HepG2 (cell line): ENCODE measurements around the gene GFRA1. TPM values are rescaled to one million over a fixed set of nuclear protein-coding genes. Genes with fewer than 3 reads are reported as not detected.

ENCODE experiments used
- ATAC-seq: fragments of 200-7000 bp; cut with Tn5 transposase; 3 replicates; pipeline ENCODE4 v1.9.1; 2020; ENCODE audit warnings: mild to moderate bottlenecking, moderate library complexity
- BruUV-seq: library from RNA; stranded (reverse); fragments of 400-500 nt; replicated peaks from 2 replicates; lab custom pipeline; 2021; lab: Mats Ljungman, UMichigan
- CTCF ChIA-PET: fragments of 300-600 bp; formaldehyde crosslinking; extraction: SDS; loops from one replicate; lab custom pipeline; 2021; ENCODE audit warnings: low total read pairs, inconsistent platforms, low intra/inter-chr PET ratio; lab: Yijun Ruan, JAX
- POLR2A ChIA-PET: fragments of 350-600 bp; sonication (Branson Sonifier 250); formaldehyde crosslinking; loops from one replicate; lab custom pipeline; 2020; ENCODE audit warnings: antibody characterized with exemption, inconsistent platforms; lab: Yijun Ruan, JAX
- DNase-seq: peaks from one replicate; pipeline ENCODE4 v3.0.0-alpha.2; 2015; ENCODE audit warnings: low spot score
- FAIRE-seq: peaks from 3 replicates; lab custom pipeline; 2011; peaks lifted over from hg19 to GRCh38; lab: Jason Lieb, UNC
- H2AFZ ChIP-seq: one replicate; pipeline ENCODE4 v1.6.1; 2011; ENCODE audit warnings: low read length, inconsistent platforms
- H3K27ac ChIP-seq: fragments of 300-600 bp; 3 replicates; pipeline ENCODE4 v1.8.0; 2011; ENCODE audit warnings: mixed run types, mild to moderate bottlenecking, mixed read lengths, low read length, inconsistent platforms; ENCODE audit not compliant: insufficient read depth; ENCODE audit errors: extremely low read length
- H3K27me3 ChIP-seq, 2 experiments: fragments of 200-600 bp in 1 of 2; 2 replicates in 1 of 2; 3 replicates in 1 of 2; pipeline versions ENCODE4 v1.6.0 to v1.8.0; 2011; ENCODE audit warnings: low read length in 2 of 2, mild to moderate bottlenecking in 2 of 2, moderate library complexity in 2 of 2, inconsistent platforms in 1 of 2; ENCODE audit not compliant: insufficient read depth in 2 of 2, control insufficient read depth in 1 of 2
- H3K36me3 ChIP-seq, 2 experiments: fragments of 200-600 bp in 1 of 2; replicated peaks in 1 of 2; 2 replicates in 1 of 2; 3 replicates in 1 of 2; pipeline versions ENCODE4 v1.5.1 to v1.8.0; 2011; ENCODE audit warnings: low read length in 2 of 2, inconsistent platforms in 1 of 2; ENCODE audit not compliant: insufficient read depth in 2 of 2, control insufficient read depth in 1 of 2
- H3K4me1 ChIP-seq: 2 replicates; pipeline ENCODE4 v1.5.1; 2012; ENCODE audit warnings: low read length, inconsistent platforms; ENCODE audit not compliant: insufficient read depth
- H3K4me2 ChIP-seq: 2 replicates; pipeline ENCODE4 v1.6.0; 2011; ENCODE audit warnings: low read depth, low read length, inconsistent platforms
- H3K4me3 ChIP-seq, 3 experiments: fragments of 200-600 bp in 1 of 3; sonication (generic), shearing (Covaris generic) in 1 of 3; replicated peaks in 1 of 3; 2 replicates each; pipeline ENCODE4 v1.5.1; 2011 to 2016; ENCODE audit warnings: low read length in 3 of 3, inconsistent platforms in 2 of 3, low read depth in 2 of 3, mild to moderate bottlenecking in 2 of 3, control low read depth in 1 of 3, mixed read lengths in 1 of 3; ENCODE audit not compliant: insufficient read depth in 1 of 3
- H3K79me2 ChIP-seq: one replicate; pipeline ENCODE4 v1.6.1; 2011; ENCODE audit warnings: low read length, inconsistent platforms; ENCODE audit not compliant: insufficient read depth
- H3K9ac ChIP-seq: 2 replicates; pipeline ENCODE4 v1.6.0; 2011; ENCODE audit warnings: mild to moderate bottlenecking, low read depth, low read length, inconsistent platforms; ENCODE audit not compliant: insufficient read depth
- H3K9me3 ChIP-seq: 2 replicates; pipeline ENCODE4 v1.5.1; 2012; ENCODE audit warnings: mild to moderate bottlenecking, low read length
- H4K20me1 ChIP-seq: 2 replicates; pipeline ENCODE4 v1.6.0; 2011; ENCODE audit warnings: inconsistent platforms, mild to moderate bottlenecking, low read length, moderate library complexity; ENCODE audit not compliant: insufficient read depth
- CEBPB ChIP-seq: IDR thresholded peaks from 2 replicates; pipeline ENCODE4 v1.6.1; 2011; ENCODE audit warnings: low read depth, low read length, improper control_type of control experiment, borderline replicate concordance
- CEBPZ ChIP-seq: IDR thresholded peaks from 2 replicates; pipeline ENCODE4 v1.6.1; 2012; ENCODE audit warnings: low read length, improper control_type of control experiment
- DR1 ChIP-seq: sonication (generic); formaldehyde crosslinking; IDR thresholded peaks from 2 replicates; pipeline ENCODE4 v1.8.0; 2021; ENCODE audit warnings: mild to moderate bottlenecking, missing genetic modification reagents, inconsistent platforms
- FOXP1 ChIP-seq, 2 experiments: fragments of 450-650 bp in 1 of 2; IDR thresholded peaks; 2 replicates each; pipeline ENCODE4 v1.6.1; 2017 to 2018; ENCODE audit warnings: antibody characterized with exemption in 1 of 2
- HDAC2 ChIP-seq: sonication (generic); formaldehyde crosslinking; IDR thresholded peaks from 2 replicates; pipeline ENCODE4 v1.4.0; 2020; ENCODE audit warnings: missing genetic modification reagents
- RBFOX2 ChIP-seq: fragments of 200-400 bp; formaldehyde crosslinking; IDR thresholded peaks from 2 replicates; pipeline ENCODE4 v1.6.1; 2017; ENCODE audit warnings: low read depth, mild to moderate bottlenecking, low read length
- SCMH1 ChIP-seq: sonication (generic); formaldehyde crosslinking; IDR thresholded peaks from 2 replicates; pipeline ENCODE4 v1.9.0; 2021; ENCODE audit warnings: missing genetic modification reagents, mild to moderate bottlenecking, borderline replicate concordance
- SRSF4 ChIP-seq: fragments of 200-400 bp; formaldehyde crosslinking; IDR thresholded peaks from one replicate; pipeline ENCODE4 v1.6.1; 2018; ENCODE audit warnings: mild to moderate bottlenecking, low read depth, low read length, moderate library complexity; ENCODE audit not compliant: poor library complexity, severe bottlenecking
- TOPORS ChIP-seq: sonication (generic); formaldehyde crosslinking; IDR thresholded peaks from 2 replicates; pipeline ENCODE4 v1.8.0; 2023; ENCODE audit warnings: mild to moderate bottlenecking, missing genetic modification reagents
- ZBED4 ChIP-seq: sonication (generic); formaldehyde crosslinking; IDR thresholded peaks from 2 replicates; pipeline ENCODE4 v1.4.0; 2020; ENCODE audit warnings: missing genetic modification reagents, borderline replicate concordance
- ZFP37 ChIP-seq: sonication (generic); formaldehyde crosslinking; IDR thresholded peaks from 2 replicates; pipeline ENCODE4 v1.4.0; 2020; ENCODE audit warnings: missing genetic modification reagents, borderline replicate concordance
- ZNF121 ChIP-seq: sonication (generic); formaldehyde crosslinking; IDR thresholded peaks from 2 replicates; pipeline ENCODE4 v1.5.0; 2020; ENCODE audit warnings: mild to moderate bottlenecking, missing genetic modification reagents
- ZNF3 ChIP-seq: IDR thresholded peaks from 2 replicates; pipeline ENCODE4 v1.7.0; 2017; ENCODE audit warnings: inconsistent platforms
- ZNF30 ChIP-seq: sonication (generic); formaldehyde crosslinking; IDR thresholded peaks from 2 replicates; pipeline ENCODE4 v1.5.0; 2020; ENCODE audit warnings: mild to moderate bottlenecking, missing genetic modification reagents
- ZNF850 ChIP-seq: sonication (generic); formaldehyde crosslinking; conservative IDR thresholded peaks from 2 replicates; pipeline ENCODE4 v1.9.0; 2021; ENCODE audit warnings: mild to moderate bottlenecking, missing genetic modification reagents
- ZSCAN30 ChIP-seq: sonication (generic); formaldehyde crosslinking; IDR thresholded peaks from 2 replicates; pipeline ENCODE4 v1.5.0; 2020; ENCODE audit warnings: mild to moderate bottlenecking, missing genetic modification reagents
- WGBS: methylation state at CpG from one replicate; pipeline ENCODE4 v1.1.6; 2017; ENCODE audit warnings: low lambda C conversion rate; 5-methylcytosine and 5-hydroxymethylcytosine counted together
- in situ Hi-C: cut with HindIII; loops from 2 replicates; pipeline ENCODE4 v1.10.0; 2017; ENCODE audit warnings: low pct_unique_long_range_greater_than_20kb; ENCODE audit not compliant: extremely low pct_ligation_motif_present
- intact Hi-C: fragments of 100-400 bp; cut with micrococcal nuclease; formaldehyde crosslinking; loops from one replicate; pipeline ENCODE4 v1.10.0; 2022; ENCODE audit not compliant: unreplicated experiment
- polyA plus RNA-seq, 8 experiments: library from polyadenylated mRNA; depleted of rRNA in 3 of 8; stranded (reverse) in 7 of 8; unstranded in 1 of 8; fragments of >200 nt; fragmentation: Illumina TruSeq in 4 of 8; extraction: Trizol in 4 of 8; gene quantifications; 2 replicates each; pipeline versions ENCODE4 v1.2.1 to v1.2.3, GENCODE V29; 2011 to 2016; ENCODE audit warnings: low read depth in 4 of 8, missing spikeins in 1 of 8, mixed read lengths in 1 of 8; ENCODE audit not compliant: insufficient read depth in 1 of 8
- total RNA-seq, 5 experiments: library from RNA; depleted of rRNA; stranded (reverse); fragments of >200 nt; fragmentation: Illumina TruSeq; extraction: Trizol; gene quantifications; 2 replicates each; pipeline ENCODE4 v1.2.3, GENCODE V29; 2016; ENCODE audit warnings: low read depth in 1 of 5
- TF ChIP-seq, protein P1 (sequence below), 2 experiments: fragments of 450-650 bp in 1 of 2; sonication (generic) in 1 of 2; formaldehyde crosslinking; IDR thresholded peaks; 2 replicates each; pipeline versions ENCODE4 v1.5.0 to v1.8.0; 2020 to 2022; ENCODE audit warnings: mild to moderate bottlenecking in 1 of 2, missing genetic modification reagents in 1 of 2

The GFRA1 gene
- total and polyA plus RNA-seq, 2 of the 13 experiments (the other 11 are each of a cell fraction or from before 2014, with no cell fraction given): not detected

DNA sequence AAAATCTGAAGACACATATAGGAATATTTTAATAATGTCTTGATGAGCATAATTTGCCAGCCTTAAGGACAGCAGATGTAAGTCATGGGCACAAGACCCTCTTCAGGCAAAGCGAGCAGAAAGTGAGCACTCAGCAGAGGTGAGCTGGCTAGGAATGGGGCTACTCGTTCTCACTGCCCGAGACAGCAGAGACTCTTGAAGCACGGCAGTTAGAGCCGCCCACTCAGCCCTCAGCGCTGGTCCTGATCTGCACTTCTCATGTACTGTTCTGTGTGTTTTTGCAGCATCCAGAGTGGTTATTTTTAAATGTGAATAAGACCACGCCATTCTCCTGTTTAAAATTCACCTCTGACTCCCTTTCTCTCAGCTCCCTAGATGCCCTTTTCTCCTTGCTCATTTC lies 65.3 kb downstream of the GFRA1 start (continued):
- no peak for TF ChIP-seq SRSF4
- TF ChIP-seq HDAC2 (CRISPR knock-in tag): no peak
- TF ChIP-seq TOPORS (CRISPR knock-in tag): no peak
- no peak for TF ChIP-seq ZNF850
- no peak for TF ChIP-seq DR1 (CRISPR knock-in tag)
- no peak for TF ChIP-seq ZNF30 (CRISPR knock-in tag)
- no peak for TF ChIP-seq ZSCAN30 (CRISPR knock-in tag)
- TF ChIP-seq, all 625 proteins: peak for 0

DNA sequence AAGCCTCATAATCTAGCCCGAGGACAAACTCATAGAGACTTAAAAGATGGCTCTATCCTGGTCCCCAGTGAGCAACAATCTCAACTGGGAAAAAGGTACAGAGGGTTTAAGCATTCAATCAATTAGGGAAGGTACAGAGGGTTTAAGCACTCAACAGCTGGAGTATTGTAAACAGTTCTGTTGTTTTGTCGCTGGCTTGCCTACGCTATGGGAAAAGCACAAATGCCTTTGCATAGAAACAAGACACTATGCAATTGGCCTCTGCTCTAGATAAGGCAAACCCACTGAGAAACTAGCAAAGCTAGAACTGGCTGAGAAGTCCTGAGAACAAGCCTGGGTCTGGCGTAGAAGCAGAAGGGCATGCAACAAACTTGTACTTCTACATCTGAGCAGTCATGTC lies 69.3 kb downstream of the GFRA1 start:
- ChIA-PET CTCF (no interaction called here), POLR2A (no interaction called here)
- FAIRE-seq (no peak), ATAC-seq (no peak), DNase-seq (no peak)
- 53% methylated on average over 4 of the region's 4 CpGs for WGBS
- no peak overlapping the region for H3K9ac ChIP-seq
- H3K36me3 ChIP-seq: no peaks in the 10 kb centered on the region
- peaks cover 6% of the 10 kb centered on the region; the same call in 1 of the 2 replicates for H3K4me1 ChIP-seq
- BruUV-seq: no TSS peak
- H3K4me3 ChIP-seq: no peak overlapping the region
- no peaks in the 10 kb centered on the region for H3K79me2 ChIP-seq
- in situ Hi-C loops: no loop called here
- H3K9me3 ChIP-seq: no peaks in the 10 kb centered on the region
- no peak overlapping the region for H2AFZ ChIP-seq
- H3K27ac ChIP-seq: no peak overlapping the region
- intact Hi-C loops: no loop called here
- H4K20me1 ChIP-seq: no peaks in the 10 kb centered on the region
- no peaks in the 10 kb centered on the region for H3K27me3 ChIP-seq
- no peak overlapping the region for H3K4me2 ChIP-seq
- TF ChIP-seq CEBPB (no peak), ZFP37 (CRISPR knock-in tag) (no peak), ZBED4 (CRISPR knock-in tag) (no peak), ZNF121 (CRISPR knock-in tag) (no peak), FOXP1 (IDR thresholded peaks at IDR 0.05) (no peak), FOXP1 (CRISPR knock-in tag; IDR thresholded peaks at IDR 0.05) (no peak), CEBPZ (no peak), ZNF3 (no peak), RBFOX2 (no peak), SCMH1 (CRISPR knock-in tag) (no peak)
- TF ChIP-seq, protein P1, sequence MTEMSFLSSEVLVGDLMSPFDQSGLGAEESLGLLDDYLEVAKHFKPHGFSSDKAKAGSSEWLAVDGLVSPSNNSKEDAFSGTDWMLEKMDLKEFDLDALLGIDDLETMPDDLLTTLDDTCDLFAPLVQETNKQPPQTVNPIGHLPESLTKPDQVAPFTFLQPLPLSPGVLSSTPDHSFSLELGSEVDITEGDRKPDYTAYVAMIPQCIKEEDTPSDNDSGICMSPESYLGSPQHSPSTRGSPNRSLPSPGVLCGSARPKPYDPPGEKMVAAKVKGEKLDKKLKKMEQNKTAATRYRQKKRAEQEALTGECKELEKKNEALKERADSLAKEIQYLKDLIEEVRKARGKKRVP (CRISPR knock-in tag; IDR thresholded peaks at IDR 0.05): no peak
